PC-9 (cell line): ENCODE measurements around the gene NYAP2. TPM values are rescaled to one million over a fixed set of nuclear protein-coding genes. Genes with fewer than 3 reads are reported as not detected.

Experiments
- BruUV-seq: library from RNA; stranded (reverse); fragments of 400-500 nt; replicated peaks from 2 replicates; lab custom pipeline; 2021; lab: Mats Ljungman, UMichigan
- CTCF ChIA-PET: fragments of 300-600 bp; sonication (Branson Sonifier 250); formaldehyde crosslinking; loops from one replicate; lab custom pipeline; 2022; ENCODE audit warnings: antibody characterized with exemption; lab: Charles Lee
- POLR2A ChIA-PET: fragments of 300-600 bp; sonication (Branson Sonifier 250); formaldehyde crosslinking; loops from one replicate; lab custom pipeline; 2022; ENCODE audit warnings: antibody characterized with exemption; ENCODE audit not compliant: unreplicated experiment; lab: Charles Lee
- DNase-seq, 2 experiments: peaks; one replicate each; pipeline versions ENCODE4 v3.0.0 to v3.0.0-alpha.2; 2015 to 2022; ENCODE audit warnings: mixed read lengths in 1 of 2
- H2AFZ ChIP-seq: fragments of 200-600 bp; sonication (generic); 2 replicates; pipeline ENCODE4 v1.8.1; 2017; ENCODE audit warnings: antibody characterized with exemption
- H3F3A ChIP-seq: fragments of 200-600 bp; sonication (generic); 2 replicates; pipeline ENCODE4 v1.8.1; 2017; ENCODE audit warnings: antibody characterized with exemption, mild to moderate bottlenecking, low read depth; ENCODE audit not compliant: insufficient read depth
- H3K27ac ChIP-seq: fragments of 200-600 bp; sonication (generic); 2 replicates; pipeline ENCODE4 v1.6.1; 2016; ENCODE audit warnings: mixed run types
- H3K27me3 ChIP-seq: fragments of 200-600 bp; sonication (generic); 2 replicates; pipeline ENCODE4 v1.6.1; 2016; ENCODE audit warnings: low read depth, mixed run types; ENCODE audit not compliant: insufficient read depth
- H3K36me3 ChIP-seq: fragments of 200-600 bp; sonication (generic); 2 replicates; pipeline ENCODE4 v1.6.1; 2016; ENCODE audit warnings: low read depth, mixed run types
- H3K4me1 ChIP-seq: fragments of 200-600 bp; sonication (generic); replicated peaks from 2 replicates; pipeline ENCODE4 v1.6.1; 2016; ENCODE audit warnings: mixed run types; ENCODE audit not compliant: insufficient read depth
- H3K4me2 ChIP-seq: fragments of 200-600 bp; sonication (generic); 2 replicates; pipeline ENCODE4 v1.6.1; 2017; ENCODE audit warnings: mixed run types
- H3K4me3 ChIP-seq: fragments of 200-600 bp; sonication (generic); 2 replicates; pipeline ENCODE4 v1.6.1; 2016; ENCODE audit warnings: mixed run types
- H3K79me2 ChIP-seq: fragments of 200-600 bp; sonication (generic); 2 replicates; pipeline ENCODE4 v1.6.1; 2017; ENCODE audit warnings: low read depth, mixed run types
- H3K9me2 ChIP-seq: fragments of 200-600 bp; sonication (generic); 2 replicates; pipeline ENCODE4 v1.8.1; 2017; ENCODE audit warnings: mild to moderate bottlenecking; ENCODE audit not compliant: insufficient read depth
- H3K9me3 ChIP-seq: fragments of 200-600 bp; sonication (generic); 2 replicates; pipeline ENCODE4 v1.8.1; 2016; ENCODE audit warnings: low read depth; ENCODE audit not compliant: insufficient read depth
- H4K20me1 ChIP-seq: fragments of 200-600 bp; sonication (generic); 2 replicates; pipeline ENCODE4 v1.8.1; 2017; ENCODE audit not compliant: insufficient read depth
- EZH2 ChIP-seq: fragments of 200-600 bp; sonication (generic); IDR thresholded peaks from 2 replicates; pipeline ENCODE4 v1.8.0; 2017; ENCODE audit warnings: antibody characterized with exemption, low read depth
- intact Hi-C: fragments of 100-400 bp; cut with micrococcal nuclease; formaldehyde crosslinking; loops from one replicate; pipeline ENCODE4 v1.10.0; 2022; ENCODE audit not compliant: unreplicated experiment
- total RNA-seq: library from RNA; stranded (reverse); gene quantifications from 2 replicates; pipeline ENCODE4 v1.2.3, GENCODE V29; 2021
- TF ChIP-seq, protein P1 (sequence below): fragments of 200-600 bp; sonication (generic); conservative IDR thresholded peaks from 2 replicates; pipeline ENCODE4 v1.6.1; 2017; ENCODE audit warnings: mixed run types, antibody characterized with exemption, mild to moderate bottlenecking, moderate library complexity

NYAP2 gene
- total RNA-seq, 1 experiment from 2014 or later, result 0.65 TPM

GRCh38 chr2:225416616-225417367, 17.3 kb downstream of the NYAP2 start:
- CTCF ChIA-PET, result no interaction called here

GRCh38 chr2:225419033-225419432, 19.5 kb downstream of the NYAP2 start:
- DNase-seq, result no peak
- TF ChIP-seq EZH2, result no peak
- TF ChIP-seq, protein P1, sequence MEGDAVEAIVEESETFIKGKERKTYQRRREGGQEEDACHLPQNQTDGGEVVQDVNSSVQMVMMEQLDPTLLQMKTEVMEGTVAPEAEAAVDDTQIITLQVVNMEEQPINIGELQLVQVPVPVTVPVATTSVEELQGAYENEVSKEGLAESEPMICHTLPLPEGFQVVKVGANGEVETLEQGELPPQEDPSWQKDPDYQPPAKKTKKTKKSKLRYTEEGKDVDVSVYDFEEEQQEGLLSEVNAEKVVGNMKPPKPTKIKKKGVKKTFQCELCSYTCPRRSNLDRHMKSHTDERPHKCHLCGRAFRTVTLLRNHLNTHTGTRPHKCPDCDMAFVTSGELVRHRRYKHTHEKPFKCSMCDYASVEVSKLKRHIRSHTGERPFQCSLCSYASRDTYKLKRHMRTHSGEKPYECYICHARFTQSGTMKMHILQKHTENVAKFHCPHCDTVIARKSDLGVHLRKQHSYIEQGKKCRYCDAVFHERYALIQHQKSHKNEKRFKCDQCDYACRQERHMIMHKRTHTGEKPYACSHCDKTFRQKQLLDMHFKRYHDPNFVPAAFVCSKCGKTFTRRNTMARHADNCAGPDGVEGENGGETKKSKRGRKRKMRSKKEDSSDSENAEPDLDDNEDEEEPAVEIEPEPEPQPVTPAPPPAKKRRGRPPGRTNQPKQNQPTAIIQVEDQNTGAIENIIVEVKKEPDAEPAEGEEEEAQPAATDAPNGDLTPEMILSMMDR, result no peak
- Histone ChIP-seq H3K4me2 (no peak overlapping the region), H2AFZ (no peak overlapping the region), H4K20me1 (no peaks in the 10 kb centered on the region), H3K27me3 (no peaks in the 10 kb centered on the region), H3K27ac (no peak overlapping the region), H3K36me3 (no peaks in the 10 kb centered on the region), H3K4me3 (no peak overlapping the region), H3K9me2 (no peaks in the 10 kb centered on the region), H3F3A (no peaks in the 10 kb centered on the region), H3K9me3 (no peaks in the 10 kb centered on the region), H3K4me1 (no peaks in the 10 kb centered on the region), H3K79me2 (no peaks in the 10 kb centered on the region)
- CTCF ChIA-PET, result no interaction called here
- intact Hi-C loops, result no loop called here
- POLR2A ChIA-PET, result no interaction called here
- BruUV-seq, result no TSS peak

More at GRCh38 chr2:225416616-225417367, 17.3 kb downstream of the NYAP2 start:
- no peaks in the 10 kb centered on the region for H3K9me2 ChIP-seq
- no TSS peak for BruUV-seq
- no peak overlapping the region for H2AFZ ChIP-seq
- H3K4me2 ChIP-seq, result no peak overlapping the region
- no peak for DNase-seq
- no peaks in the 10 kb centered on the region for H3F3A ChIP-seq
- H4K20me1 ChIP-seq, result no peaks in the 10 kb centered on the region
- H3K27ac ChIP-seq, result no peak overlapping the region
- no peaks in the 10 kb centered on the region for H3K36me3 ChIP-seq
- no peak for TF ChIP-seq EZH2
- TF ChIP-seq, protein P1, result no peak
- H3K9me3 ChIP-seq, result no peaks in the 10 kb centered on the region
- H3K4me3 ChIP-seq, result no peak overlapping the region
- intact Hi-C loops, result no loop called here
- POLR2A ChIA-PET, result interaction anchor here (0.7 kb wide), 1 partner anchor 9 kb away, joined by 3 read pairs; no protein-coding TSS in a partner anchor
- H3K27me3 ChIP-seq, result no peaks in the 10 kb centered on the region
- no peaks in the 10 kb centered on the region for H3K79me2 ChIP-seq
- H3K4me1 ChIP-seq, result no peaks in the 10 kb centered on the region

DNA sequence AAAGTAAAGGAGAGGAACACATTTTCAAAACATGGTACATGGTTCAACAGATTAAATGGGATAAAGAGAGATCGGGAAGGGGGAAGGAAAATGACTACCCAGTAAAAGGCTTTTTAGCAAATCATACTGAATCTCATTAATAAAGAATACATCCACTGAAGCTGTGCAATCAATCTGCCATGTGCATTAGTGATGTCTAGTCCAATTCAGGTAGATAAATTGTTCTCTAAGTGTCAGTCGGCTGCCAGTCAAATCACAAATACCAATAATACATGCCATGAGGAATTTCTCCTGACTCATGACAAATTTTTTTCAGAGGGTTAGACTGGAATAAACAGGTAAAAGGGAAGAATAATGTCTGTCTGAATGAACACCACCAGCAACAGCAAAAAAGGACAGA, 22.6 kb downstream of the NYAP2 start:
- H3K4me1 ChIP-seq, result no peaks in the 10 kb centered on the region
- ChIA-PET CTCF (no interaction called here), POLR2A (no interaction called here)
- H3K27me3 ChIP-seq, result no peaks in the 10 kb centered on the region
- no peaks in the 10 kb centered on the region for H3K9me2 ChIP-seq
- no TSS peak for BruUV-seq
- no peak overlapping the region for H3K4me2 ChIP-seq
- intact Hi-C loops, result no loop called here
- no peaks in the 10 kb centered on the region for H3K9me3 ChIP-seq
- H3K27ac ChIP-seq, result no peak overlapping the region
- TF ChIP-seq, protein P1, result no peak
- TF ChIP-seq EZH2, result no peak
- H4K20me1 ChIP-seq, result no peaks in the 10 kb centered on the region
- no peak overlapping the region for H3K4me3 ChIP-seq
- no peaks in the 10 kb centered on the region for H3K36me3 ChIP-seq
- H3K79me2 ChIP-seq, result no peaks in the 10 kb centered on the region
- no peak overlapping the region for H2AFZ ChIP-seq
- H3F3A ChIP-seq, result no peaks in the 10 kb centered on the region
- no peak for DNase-seq
